HEK293 (cell line): Measurements from ENCODE around the gene SETD2.

ENCODE experiments used
- CTCF ChIP-seq: fragments of 450-650 bp; formaldehyde crosslinking; IDR thresholded peaks from 2 replicates; pipeline ENCODE4 v1.5.1; 2016; ENCODE audit warnings: missing biosample characterization, missing genetic modification characterization
- MYNN ChIP-seq: fragments of 450-650 bp; formaldehyde crosslinking; IDR thresholded peaks from 2 replicates; pipeline ENCODE4 v1.5.1; 2016; ENCODE audit warnings: missing biosample characterization, missing genetic modification characterization, borderline replicate concordance
- REST ChIP-seq: fragments of 450-650 bp; formaldehyde crosslinking; IDR thresholded peaks from 2 replicates; pipeline ENCODE4 v1.5.1; 2016; ENCODE audit warnings: missing biosample characterization, missing genetic modification characterization
- SETDB1 ChIP-seq: IDR thresholded peaks from one replicate; pipeline ENCODE4 v1.6.1; 2017; ENCODE audit warnings: mild to moderate bottlenecking, low read length, moderate library complexity, mixed read lengths; ENCODE audit not compliant: insufficient read length
- TCF7L2 ChIP-seq: IDR thresholded peaks from 2 replicates; pipeline ENCODE4 v1.6.1; 2011; ENCODE audit warnings: low read depth, mild to moderate bottlenecking, inconsistent platforms, low read length, moderate library complexity, borderline replicate concordance
- ZBTB20 ChIP-seq: fragments of 450-650 bp; formaldehyde crosslinking; IDR thresholded peaks from 2 replicates; pipeline ENCODE4 v1.5.1; 2016; ENCODE audit warnings: missing biosample characterization, missing genetic modification characterization
- ZEB2 ChIP-seq: fragments of 450-650 bp; formaldehyde crosslinking; IDR thresholded peaks from 2 replicates; pipeline ENCODE4 v1.5.1; 2016; ENCODE audit warnings: missing biosample characterization, missing genetic modification characterization
- ZNF747 ChIP-seq: fragments of 450-650 bp; formaldehyde crosslinking; IDR thresholded peaks from 2 replicates; pipeline ENCODE4 v1.5.1; 2016; ENCODE audit warnings: missing biosample characterization, missing genetic modification characterization
- ZSCAN4 ChIP-seq: fragments of 450-650 bp; formaldehyde crosslinking; IDR thresholded peaks from 2 replicates; pipeline ENCODE4 v1.5.1; 2017; ENCODE audit warnings: missing biosample characterization, missing genetic modification characterization

GRCh38 chr3:46999516-47000197 is 164.3 kb downstream of the SETD2 start:
- TF ChIP-seq REST: no peak
- TF ChIP-seq CTCF (tag by site-specific recombination): no peak
- no peak for TF ChIP-seq ZSCAN4 (tag by site-specific recombination)
- TF ChIP-seq ZBTB20 (tag by site-specific recombination): no peak
- no peak for TF ChIP-seq ZNF747
- TF ChIP-seq TCF7L2: no peak
- TF ChIP-seq MYNN (tag by site-specific recombination): no peak
- no peak for TF ChIP-seq ZEB2 (tag by site-specific recombination)
- TF ChIP-seq SETDB1: no peak
